NK-92 treated with Interleukin-12 subunit alpha and Interleukin-12 subunit beta, amount 100 ng/mL, for 24 hours (cell line): ENCODE results near the gene SDR42E2.
"Not testable (repeated sequence)": the region's sequence is repeated elsewhere in the genome, so short reads cannot be mapped to it uniquely, and the experiment has no call there.

ENCODE experiments used
- DNase-seq: peaks from one replicate; lab custom pipeline; 2025; lab: John Stamatoyannopoulos, UW

The SDR42E2 gene

DNA sequence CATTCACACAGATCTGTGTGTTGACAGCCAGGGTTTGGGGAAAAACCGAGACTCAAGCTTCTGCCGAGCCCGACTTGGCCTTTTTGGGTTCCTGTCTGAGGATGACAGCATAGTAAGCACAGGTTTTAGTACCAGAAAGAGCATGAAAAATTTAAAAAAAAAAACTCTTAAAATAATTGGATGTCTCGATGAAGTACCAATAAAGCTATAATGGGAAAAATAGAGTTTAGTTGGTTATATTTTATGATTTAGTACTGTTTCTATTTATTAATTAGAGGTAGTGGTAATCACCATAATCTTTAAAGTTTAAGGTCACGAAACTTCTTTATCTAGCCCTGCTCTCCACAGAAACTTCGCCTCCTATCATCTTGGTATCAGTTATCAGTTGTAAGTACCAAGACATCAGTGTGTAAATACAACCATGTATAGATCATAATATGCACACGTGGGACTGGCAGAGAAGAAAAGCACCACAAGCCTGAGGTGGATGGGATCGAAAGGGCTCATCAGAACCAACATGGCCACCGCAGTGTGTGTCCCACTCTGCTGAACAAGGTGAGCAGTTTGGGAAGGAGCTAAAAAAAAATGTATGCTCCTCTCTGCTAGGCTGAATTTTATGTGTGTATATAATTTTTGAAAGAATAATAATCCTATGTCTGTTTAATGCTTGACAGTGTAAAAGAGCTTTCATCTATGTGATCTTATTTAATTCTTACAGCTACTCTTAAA is 29.4 kb downstream of the SDR42E2 start:
- no peak for DNase-seq

- no peak for DNase-seq
Measured at GRCh38 chr16:22192261-22193062, 30.2 kb downstream of the SDR42E2 start.

DNA sequence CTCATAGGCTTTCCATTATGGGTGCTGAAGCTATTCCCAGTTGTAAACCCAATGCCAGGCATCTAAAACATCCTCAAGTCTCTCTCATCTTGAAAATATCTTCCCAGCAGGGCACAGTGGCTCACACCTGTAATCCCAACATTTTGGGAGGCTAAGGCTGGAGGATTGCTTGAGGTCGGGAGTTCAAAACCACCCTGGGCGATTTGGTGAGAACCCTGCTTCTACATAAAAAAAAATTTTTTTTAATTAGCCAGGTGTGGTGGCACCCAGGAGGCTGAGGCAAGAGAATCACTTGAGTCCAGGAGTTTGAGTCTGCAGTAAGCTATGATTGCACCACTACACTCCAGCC is 30.7 kb downstream of the SDR42E2 start:
- no peak for DNase-seq

DNA sequence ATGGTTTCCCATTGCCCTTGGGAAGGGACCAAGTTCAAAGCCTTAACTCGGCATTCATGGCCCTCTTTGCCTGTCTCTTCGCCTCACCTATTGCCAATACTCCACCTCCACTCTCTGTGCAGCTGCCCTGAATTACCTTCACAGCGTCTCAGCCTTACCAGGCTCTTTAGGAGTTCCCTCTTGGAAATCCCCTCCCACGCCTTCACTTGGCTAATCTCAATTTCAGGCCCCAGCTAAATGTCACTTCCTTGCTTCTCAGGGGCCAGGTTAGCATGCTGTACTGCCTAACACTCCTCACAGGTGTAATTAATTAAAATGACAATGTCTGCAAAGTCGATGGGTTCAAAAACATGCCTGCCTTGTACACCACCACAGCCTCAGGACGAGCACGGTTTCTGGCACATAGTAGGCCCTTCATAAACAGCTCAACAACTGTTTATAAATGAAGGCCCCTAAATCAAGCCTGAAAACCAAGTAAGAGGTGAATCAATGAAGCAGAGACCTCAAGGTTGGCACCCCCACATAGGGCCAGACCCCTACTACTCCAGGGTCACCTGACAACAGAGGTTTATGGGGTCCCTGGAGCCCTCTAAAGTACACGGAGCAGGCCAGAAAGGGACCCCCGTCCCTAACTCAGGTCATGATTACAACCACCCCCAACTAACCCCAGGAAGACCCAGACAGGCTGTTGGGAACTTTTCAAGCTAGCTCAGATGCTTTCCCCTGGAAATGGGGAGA is 32.6 kb downstream of the SDR42E2 start:
- DNase-seq, result no peak

- DNase-seq, result no peak
Measured at GRCh38 chr16:22195445-22195694, 33.1 kb downstream of the SDR42E2 start.

DNA sequence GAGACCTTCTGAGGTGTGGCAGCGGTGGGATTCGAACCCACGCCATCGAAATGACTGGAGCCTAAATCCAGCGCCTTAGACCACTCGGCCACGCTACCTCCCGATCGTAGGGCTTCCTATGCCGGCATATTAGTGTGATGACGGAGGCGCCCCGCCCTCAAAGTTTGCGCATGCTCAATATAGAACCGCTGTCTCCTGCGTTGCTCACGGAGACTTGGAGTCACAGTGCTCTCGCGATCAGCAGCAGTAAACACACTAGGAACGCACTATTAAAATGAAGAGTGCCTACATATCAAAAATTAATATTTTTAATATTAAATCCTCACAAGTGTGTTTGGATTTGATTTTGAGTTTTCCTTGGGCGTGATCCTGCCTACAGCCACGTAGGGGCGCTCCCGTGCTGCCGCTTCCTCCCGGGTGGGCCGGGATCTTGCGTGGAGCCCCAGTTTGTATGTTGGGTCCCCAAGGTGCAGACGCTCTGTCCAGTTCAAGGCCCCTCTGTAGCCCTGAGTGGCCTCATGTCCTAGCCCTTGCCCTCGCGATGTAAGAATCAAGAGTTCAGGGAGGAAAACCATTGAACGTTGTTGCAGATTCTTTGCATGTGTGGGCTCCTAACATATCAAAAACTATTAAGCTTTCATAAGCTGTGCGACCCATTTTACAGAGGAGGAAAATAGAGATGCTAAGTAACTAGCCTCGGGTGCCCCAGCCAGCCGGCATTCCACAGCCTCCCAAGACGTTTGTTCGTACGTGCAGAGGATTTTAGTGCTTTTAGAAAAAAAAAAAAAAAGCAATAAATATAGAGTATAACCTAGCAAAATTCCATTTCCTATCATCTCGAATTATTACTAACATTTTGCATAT is 33.6 kb downstream of the SDR42E2 start:
- peak; percentile 74 for DNase-seq

DNA sequence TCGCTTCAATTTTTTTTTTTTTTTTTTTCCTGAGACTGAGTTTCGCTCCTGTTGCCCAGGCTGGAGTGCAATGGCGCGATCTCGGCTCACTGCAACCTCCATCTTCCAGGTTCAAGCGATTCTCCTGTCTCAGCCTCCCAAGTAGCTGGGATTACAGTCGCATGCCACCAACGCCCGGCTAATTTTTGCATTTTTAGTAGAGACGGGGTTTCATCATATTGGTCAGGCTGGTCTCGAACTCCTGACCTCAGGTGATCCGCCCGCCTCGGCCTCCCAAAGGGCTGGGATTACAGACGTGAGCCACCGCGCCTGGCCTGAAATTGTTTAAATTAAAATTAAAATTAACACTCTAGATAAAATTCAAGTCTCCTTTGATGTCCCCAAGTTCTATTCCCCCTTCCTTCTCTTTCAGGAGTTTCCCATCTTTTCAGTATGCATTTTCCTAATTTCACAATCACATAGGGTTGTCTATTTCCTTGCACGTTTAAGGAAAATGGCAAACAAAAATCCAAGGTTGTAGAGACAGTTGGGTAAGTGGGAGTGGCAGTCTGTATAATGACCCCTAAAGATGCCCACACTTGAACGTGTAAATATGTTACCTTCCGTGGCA is 34.4 kb downstream of the SDR42E2 start:
- not testable (repeated sequence) for DNase-seq

- no peak for DNase-seq
Measured at GRCh38 chr16:22198547-22199293, 36.4 kb downstream of the SDR42E2 start.

- no peak for DNase-seq
Measured at GRCh38 chr16:22202261-22202637, 39.9 kb downstream of the SDR42E2 start.

- DNase-seq, result no peak
Measured at GRCh38 chr16:22203091-22203490, 40.8 kb downstream of the SDR42E2 start.

GRCh38 chr16:22204091-22204655 is 41.9 kb downstream of the SDR42E2 start:
- DNase-seq, result no peak

DNA sequence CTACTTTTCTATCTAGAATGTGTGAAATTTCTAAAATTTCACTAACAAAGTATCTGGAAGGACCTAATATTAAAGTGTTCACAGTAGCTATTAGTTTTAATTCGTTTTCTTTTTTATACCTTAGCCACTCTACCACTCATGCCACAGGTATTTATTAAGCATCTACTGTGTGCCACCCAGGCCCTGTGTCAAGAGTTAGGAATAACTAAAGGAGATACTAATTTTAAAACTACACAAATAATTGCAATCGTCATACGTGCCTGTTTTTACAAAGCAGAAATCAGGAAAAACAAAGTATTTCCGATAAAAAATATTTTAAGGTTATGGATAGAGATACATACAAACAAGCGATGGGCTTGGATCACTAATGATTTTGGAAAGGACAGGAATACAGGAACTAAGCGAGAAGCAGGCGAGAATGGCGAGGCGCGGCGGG is 43.3 kb downstream of the SDR42E2 start:
- no peak for DNase-seq

DNA sequence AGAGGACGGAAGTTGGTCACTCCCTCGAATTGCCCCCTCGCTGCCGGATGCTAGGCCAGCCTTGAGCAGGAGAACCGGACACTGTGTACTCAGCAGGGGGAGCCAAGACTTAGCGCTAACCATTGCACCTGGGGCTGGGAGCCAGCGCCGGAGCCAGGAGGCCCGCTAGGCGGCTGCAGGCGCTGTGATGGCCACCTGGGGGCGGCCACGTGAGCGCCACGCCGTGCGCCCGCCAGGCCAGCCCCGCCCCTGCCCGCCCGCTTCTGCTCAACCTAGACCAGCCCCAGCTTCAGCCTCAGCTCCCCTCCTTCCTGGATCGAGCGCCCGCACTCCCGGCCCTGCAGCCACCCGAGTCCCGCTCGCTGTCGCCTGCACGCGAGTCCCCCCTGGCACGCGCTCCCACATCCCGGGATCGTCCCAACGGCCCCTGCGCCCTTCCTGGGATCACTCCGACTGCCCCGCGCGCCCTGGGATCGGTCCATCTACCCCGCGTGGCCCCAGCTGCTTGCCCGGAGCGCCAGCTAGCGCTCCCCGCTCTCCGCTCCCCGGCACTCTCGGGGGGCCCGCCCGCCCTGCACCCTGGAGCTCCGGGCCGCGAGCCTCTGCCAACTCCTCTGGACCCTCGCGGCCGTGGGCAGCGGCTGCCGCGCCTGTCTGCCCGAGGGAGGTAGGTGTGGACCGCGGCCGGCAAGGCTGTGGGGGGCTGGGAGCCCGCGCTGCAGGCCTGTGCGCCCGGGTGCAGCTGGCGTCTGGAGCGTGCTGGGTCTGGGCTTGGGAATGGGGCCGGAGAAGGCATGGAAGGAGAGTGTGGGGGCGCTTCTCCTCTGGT is 43.9 kb downstream of the SDR42E2 start, which contains the start of gene EEF2K:
EEF2K (plus strand) TSS at position 266 of the 829 bp plus-strand sequence. CDS start 19,452 bp downstream, outside the sequence.
- DNase-seq, result peak; percentile 83

DNA sequence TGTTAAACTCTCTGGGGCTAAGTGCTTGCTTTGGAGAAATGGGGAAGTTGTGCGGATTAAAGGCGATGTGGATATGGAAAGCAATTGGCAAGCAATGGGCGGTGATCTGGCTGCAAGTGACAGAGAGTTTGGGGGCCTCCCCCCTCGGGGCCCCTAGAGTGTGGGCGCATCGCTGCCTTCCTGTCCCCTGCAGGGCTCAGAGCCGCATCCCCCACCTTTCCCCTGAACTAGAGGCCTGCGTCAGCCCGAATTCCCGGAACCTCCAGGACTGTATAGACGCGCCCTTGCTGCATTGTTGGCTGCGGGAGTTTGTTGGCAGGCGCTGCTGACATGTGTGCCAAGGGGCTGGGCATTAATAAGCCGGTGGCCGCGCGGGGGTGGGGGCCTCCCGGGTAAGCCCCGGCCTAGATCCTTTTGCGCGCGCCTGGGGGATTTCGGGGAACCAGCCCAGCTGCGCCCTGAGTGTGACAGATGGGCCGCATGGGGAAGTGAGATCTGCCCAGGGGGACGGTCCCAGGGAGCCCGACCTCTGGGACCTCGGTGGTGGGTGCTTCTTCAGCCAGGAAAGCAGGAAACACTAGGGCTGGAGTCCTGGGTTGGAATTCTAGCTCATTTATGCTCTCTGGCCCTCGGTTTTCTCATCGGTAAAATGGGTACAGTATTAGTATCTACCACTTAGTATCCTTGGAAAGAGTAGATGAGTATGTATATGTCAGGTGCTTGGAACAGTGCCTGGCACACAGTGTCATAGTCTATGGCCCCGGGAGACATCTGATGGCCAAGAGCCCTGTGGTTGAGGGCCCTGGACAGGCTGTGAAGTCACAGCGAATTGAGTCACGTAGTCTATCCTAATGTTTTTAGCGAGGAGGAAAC is 44.8 kb downstream of the SDR42E2 start:
- DNase-seq, result no peak

DNA sequence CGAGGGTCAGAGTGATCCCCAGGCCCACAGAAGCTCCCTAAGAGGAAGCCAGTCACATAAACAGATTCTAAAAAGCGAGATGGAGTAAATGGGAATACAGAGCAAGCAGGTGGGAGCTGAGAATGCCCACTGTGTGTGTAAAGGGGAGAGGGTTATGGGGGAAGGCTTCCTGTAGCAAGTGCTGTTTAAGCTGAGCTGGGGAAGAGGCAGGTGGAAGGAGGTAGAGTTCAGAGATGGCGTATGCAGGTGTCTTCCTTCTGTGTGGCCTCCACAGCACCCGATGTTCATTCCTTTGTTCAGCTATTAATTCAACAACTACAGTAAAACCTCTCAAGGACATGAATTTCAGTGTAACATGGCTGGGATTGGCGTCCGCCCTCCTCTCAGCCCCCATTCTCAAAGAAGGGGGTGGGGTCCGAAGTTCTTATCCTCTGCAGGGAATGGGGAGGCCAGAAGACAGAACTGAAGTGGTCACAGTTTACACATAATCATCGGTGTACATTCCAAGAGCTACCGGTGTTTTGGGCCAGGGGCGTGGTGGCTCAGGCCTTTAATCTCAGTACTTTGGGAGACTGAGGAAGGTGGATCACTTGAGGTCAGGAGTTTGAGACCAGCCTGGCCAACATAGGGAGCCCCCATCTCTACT is 45.5 kb downstream of the SDR42E2 start:
- DNase-seq, result no peak

- no peak for DNase-seq
Measured at GRCh38 chr16:22210285-22210684, 48.0 kb downstream of the SDR42E2 start.

DNA sequence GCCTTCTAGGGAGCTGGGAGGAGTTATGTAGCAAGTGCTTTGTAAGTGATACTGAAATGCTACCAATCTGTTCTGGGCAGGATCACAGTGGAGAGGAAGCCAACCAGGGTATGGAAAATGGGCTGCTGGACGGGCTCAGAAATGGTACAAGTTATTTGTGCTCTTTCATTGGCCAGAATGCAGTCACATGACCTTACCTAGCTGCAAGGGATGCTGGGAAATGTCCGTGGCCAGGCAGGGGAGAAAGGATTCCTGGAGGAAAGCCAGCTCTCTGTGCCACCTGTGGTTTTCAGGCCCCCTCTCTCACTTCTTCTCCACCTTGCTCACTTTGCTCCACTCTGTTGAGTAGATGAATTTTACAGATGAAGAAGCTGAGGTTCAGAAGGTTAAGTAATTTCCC is 48.5 kb downstream of the SDR42E2 start:
- no peak for DNase-seq

DNA sequence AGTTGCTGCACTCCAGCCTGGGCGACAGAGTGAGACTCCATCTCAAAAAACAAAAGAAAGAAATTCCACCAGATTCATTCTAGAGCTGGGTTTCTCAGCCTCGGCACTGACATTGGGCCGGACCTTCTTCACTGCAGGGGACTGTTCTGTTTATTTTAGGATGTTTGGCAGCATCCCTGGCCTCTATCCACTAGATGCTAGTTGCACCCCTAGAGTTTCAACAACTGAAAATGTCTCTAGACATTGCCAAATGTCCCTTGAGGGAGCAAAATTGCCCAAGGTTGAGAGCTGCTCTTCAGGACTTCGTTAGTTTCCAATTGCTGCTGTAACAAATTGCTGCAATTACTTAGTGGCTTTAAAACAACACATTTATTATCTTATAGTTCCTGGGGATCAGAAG is 50.9 kb downstream of the SDR42E2 start:
- no peak for DNase-seq
